HG02885 (cell line): ENCODE measurements around the gene SMURF1.

Experiments used
- ATAC-seq: cut with Tn5 transposase; IDR thresholded peaks from one replicate; pipeline ENCODE4 v1.9.1; 2021; ENCODE audit warnings: mild to moderate bottlenecking; ENCODE audit not compliant: unreplicated experiment, poor library complexity

Gene SMURF1

GRCh38 chr7:99034932-99035722 is 108.8 kb downstream of the SMURF1 start:
- ATAC-seq: no peak

GRCh38 chr7:99033765-99034164 is 110.1 kb downstream of the SMURF1 start:
- no peak for ATAC-seq

GRCh38 chr7:99032928-99033327 is 111.0 kb downstream of the SMURF1 start:
- no peak for ATAC-seq

- no peak for ATAC-seq
These were observed 112.4 kb downstream of the SMURF1 start for GRCh38 chr7:99031496-99031895.

- no peak for ATAC-seq
These were observed 113.0 kb downstream of the SMURF1 start for GRCh38 chr7:99030951-99031350.

- ATAC-seq: no peak
These were observed 113.5 kb downstream of the SMURF1 start for GRCh38 chr7:99030457-99030856.

GRCh38 chr7:99029466-99030435 is 114.2 kb downstream of the SMURF1 start:
- ATAC-seq: no peak

GRCh38 chr7:99028261-99028973 is 115.5 kb downstream of the SMURF1 start:
- ATAC-seq: no peak

- no peak for ATAC-seq
These were observed 116.1 kb downstream of the SMURF1 start for GRCh38 chr7:99027841-99028240.

GRCh38 chr7:99027241-99027640 is 116.7 kb downstream of the SMURF1 start:
- ATAC-seq: no peak

GRCh38 chr7:99024066-99024465 is 119.8 kb downstream of the SMURF1 start:
- ATAC-seq: no peak

GRCh38 chr7:99021941-99022560 is 121.9 kb downstream of the SMURF1 start:
- ATAC-seq: no peak

GRCh38 chr7:99020413-99020715 is 123.5 kb downstream of the SMURF1 start:
- no peak for ATAC-seq

- no peak for ATAC-seq
These were observed 124.1 kb downstream of the SMURF1 start for GRCh38 chr7:99019523-99020412.

GRCh38 chr7:99016196-99016595 is 127.7 kb downstream of the SMURF1 start:
- ATAC-seq: no peak

- ATAC-seq: no peak
These were observed 129.6 kb downstream of the SMURF1 start for GRCh38 chr7:99014113-99014985.

GRCh38 chr7:99013266-99014112 is 130.4 kb downstream of the SMURF1 start:
- ATAC-seq: no peak

GRCh38 chr7:99012722-99013121 is 131.2 kb downstream of the SMURF1 start:
- ATAC-seq: no peak
